SK-N-SH (cell line): ENCODE data around the gene ANO3.

ENCODE experiments used
- TF ChIP-seq, protein P1 (sequence below): fragments of 200-600 bp; sonication (generic); IDR thresholded peaks from 2 replicates; pipeline ENCODE4 v1.6.1; 2017; ENCODE audit warnings: antibody characterized with exemption, mild to moderate bottlenecking, moderate library complexity
- TF ChIP-seq, protein P2 (sequence below): fragments of 150-350 bp; IDR thresholded peaks from 2 replicates; pipeline ENCODE4 v1.6.1; 2017; ENCODE audit warnings: antibody characterized with exemption, low read length, low read depth, borderline replicate concordance
- TF ChIP-seq, protein P3 (sequence below): IDR thresholded peaks from 2 replicates; pipeline ENCODE4 v1.6.1; 2012; ENCODE audit warnings: mild to moderate bottlenecking, low read depth, low read length, moderate library complexity

DNA sequence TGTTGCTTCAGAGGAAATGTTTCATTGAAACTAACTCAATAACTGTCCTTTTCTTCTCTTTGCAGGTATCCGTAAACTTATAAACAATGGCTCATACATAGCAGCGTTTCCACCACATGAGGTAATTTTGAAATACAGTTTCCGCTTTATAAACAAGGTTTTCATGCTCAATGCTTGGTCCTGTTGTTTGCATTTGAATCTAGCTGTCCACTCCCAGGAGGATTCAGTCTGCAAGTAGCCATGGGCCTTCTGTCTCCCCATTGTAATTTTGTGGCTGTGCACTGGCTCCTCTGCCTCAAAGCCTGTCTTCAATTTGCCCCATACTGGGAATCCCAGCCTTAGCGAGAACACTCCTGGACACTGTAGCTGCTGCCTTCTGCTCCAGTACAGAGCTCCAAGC, 205.4 kb downstream of the ANO3 start:
- TF ChIP-seq, protein P1, sequence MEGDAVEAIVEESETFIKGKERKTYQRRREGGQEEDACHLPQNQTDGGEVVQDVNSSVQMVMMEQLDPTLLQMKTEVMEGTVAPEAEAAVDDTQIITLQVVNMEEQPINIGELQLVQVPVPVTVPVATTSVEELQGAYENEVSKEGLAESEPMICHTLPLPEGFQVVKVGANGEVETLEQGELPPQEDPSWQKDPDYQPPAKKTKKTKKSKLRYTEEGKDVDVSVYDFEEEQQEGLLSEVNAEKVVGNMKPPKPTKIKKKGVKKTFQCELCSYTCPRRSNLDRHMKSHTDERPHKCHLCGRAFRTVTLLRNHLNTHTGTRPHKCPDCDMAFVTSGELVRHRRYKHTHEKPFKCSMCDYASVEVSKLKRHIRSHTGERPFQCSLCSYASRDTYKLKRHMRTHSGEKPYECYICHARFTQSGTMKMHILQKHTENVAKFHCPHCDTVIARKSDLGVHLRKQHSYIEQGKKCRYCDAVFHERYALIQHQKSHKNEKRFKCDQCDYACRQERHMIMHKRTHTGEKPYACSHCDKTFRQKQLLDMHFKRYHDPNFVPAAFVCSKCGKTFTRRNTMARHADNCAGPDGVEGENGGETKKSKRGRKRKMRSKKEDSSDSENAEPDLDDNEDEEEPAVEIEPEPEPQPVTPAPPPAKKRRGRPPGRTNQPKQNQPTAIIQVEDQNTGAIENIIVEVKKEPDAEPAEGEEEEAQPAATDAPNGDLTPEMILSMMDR = no peak
- TF ChIP-seq, protein P2, sequence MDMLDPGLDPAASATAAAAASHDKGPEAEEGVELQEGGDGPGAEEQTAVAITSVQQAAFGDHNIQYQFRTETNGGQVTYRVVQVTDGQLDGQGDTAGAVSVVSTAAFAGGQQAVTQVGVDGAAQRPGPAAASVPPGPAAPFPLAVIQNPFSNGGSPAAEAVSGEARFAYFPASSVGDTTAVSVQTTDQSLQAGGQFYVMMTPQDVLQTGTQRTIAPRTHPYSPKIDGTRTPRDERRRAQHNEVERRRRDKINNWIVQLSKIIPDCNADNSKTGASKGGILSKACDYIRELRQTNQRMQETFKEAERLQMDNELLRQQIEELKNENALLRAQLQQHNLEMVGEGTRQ = no peak
- TF ChIP-seq, protein P3, sequence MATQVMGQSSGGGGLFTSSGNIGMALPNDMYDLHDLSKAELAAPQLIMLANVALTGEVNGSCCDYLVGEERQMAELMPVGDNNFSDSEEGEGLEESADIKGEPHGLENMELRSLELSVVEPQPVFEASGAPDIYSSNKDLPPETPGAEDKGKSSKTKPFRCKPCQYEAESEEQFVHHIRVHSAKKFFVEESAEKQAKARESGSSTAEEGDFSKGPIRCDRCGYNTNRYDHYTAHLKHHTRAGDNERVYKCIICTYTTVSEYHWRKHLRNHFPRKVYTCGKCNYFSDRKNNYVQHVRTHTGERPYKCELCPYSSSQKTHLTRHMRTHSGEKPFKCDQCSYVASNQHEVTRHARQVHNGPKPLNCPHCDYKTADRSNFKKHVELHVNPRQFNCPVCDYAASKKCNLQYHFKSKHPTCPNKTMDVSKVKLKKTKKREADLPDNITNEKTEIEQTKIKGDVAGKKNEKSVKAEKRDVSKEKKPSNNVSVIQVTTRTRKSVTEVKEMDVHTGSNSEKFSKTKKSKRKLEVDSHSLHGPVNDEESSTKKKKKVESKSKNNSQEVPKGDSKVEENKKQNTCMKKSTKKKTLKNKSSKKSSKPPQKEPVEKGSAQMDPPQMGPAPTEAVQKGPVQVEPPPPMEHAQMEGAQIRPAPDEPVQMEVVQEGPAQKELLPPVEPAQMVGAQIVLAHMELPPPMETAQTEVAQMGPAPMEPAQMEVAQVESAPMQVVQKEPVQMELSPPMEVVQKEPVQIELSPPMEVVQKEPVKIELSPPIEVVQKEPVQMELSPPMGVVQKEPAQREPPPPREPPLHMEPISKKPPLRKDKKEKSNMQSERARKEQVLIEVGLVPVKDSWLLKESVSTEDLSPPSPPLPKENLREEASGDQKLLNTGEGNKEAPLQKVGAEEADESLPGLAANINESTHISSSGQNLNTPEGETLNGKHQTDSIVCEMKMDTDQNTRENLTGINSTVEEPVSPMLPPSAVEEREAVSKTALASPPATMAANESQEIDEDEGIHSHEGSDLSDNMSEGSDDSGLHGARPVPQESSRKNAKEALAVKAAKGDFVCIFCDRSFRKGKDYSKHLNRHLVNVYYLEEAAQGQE = no peak
